GM13976 (cell line): ENCODE results near the gene PAPPA.

Experiments
- DNase-seq: peaks from one replicate; pipeline ENCODE4 v3.0.0; 2012; ENCODE audit warnings: low spot score
- CTCF ChIP-seq: IDR thresholded peaks from 2 replicates; pipeline ENCODE4 v1.5.1; 2012; ENCODE audit warnings: borderline replicate concordance, mild to moderate bottlenecking; ENCODE audit not compliant: insufficient read depth; ENCODE audit errors: extremely low read depth, missing control alignments, control extremely low read depth
- in situ Hi-C: fragments of 300-500 bp; cut with MboI; formaldehyde crosslinking; loops from one replicate; pipeline ENCODE4 v1.12.0; 2022; ENCODE audit warnings: low sequenced_read_pairs, mixed read lengths, inconsistent platforms; ENCODE audit not compliant: unreplicated experiment

Gene PAPPA

DNA sequence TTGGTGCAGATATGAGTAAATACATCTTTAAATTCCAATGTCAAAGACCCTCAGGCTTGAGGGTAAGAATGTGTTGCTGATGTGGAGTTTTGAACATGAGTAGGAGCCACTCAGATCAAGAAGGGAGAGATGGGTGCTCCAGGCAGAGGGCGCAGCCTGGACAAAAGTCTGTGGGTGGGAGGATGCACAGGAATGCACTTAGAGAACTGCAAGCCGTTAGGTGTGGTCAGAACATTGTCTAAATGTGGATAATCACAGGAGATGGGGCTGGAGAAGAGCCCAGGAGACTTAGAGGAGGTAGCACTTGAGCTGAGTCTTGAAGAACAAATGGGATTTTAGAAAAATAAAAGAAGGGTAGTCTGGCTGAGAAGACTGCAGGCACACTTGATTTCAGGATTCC lies 255.5 kb downstream of the PAPPA start:
- no peak for DNase-seq
- in situ Hi-C loops, result no loop called here
- TF ChIP-seq CTCF, result no peak

- in situ Hi-C loops, result no loop called here
- no peak for TF ChIP-seq CTCF
Observed at GRCh38 chr9:116409638-116410037, 256.0 kb downstream of the PAPPA start.

GRCh38 chr9:116411506-116411905 lies 257.9 kb downstream of the PAPPA start:
- TF ChIP-seq CTCF, result no peak
- no peak for DNase-seq
- in situ Hi-C loops, result no loop called here

More at GRCh38 chr9:116409638-116410037, 256.0 kb downstream of the PAPPA start:
- DNase-seq, result no peak

GRCh38 chr9:116414374-116414773 lies 260.8 kb downstream of the PAPPA start:
- DNase-seq, result no peak
- no peak for TF ChIP-seq CTCF
- in situ Hi-C loops, result no loop called here

GRCh38 chr9:116416421-116416820 lies 262.8 kb downstream of the PAPPA start:
- DNase-seq, result no peak
- no peak for TF ChIP-seq CTCF
- in situ Hi-C loops, result no loop called here

DNA sequence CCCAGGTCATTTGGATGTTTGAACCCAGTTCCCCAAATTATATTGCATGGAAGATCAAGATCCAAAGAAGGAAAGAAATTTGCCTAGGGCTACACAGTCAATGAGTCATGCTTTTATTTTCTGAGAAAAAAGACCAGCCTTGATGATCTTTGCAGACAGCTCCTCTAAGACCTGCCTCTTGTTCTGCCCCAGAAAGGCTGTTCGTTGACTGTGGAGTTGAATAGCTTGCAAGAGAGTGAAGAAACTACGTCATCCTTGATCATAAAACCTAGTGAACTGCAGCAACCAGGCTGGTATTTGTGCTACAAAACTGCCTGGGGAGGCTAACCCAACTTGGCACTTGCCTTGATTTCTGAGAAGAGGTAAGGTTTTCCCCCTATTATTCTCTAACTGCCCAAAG lies 263.9 kb downstream of the PAPPA start:
- in situ Hi-C loops, result no loop called here
- no peak for DNase-seq
- TF ChIP-seq CTCF, result no peak

GRCh38 chr9:116419181-116419580 lies 265.6 kb downstream of the PAPPA start:
- in situ Hi-C loops, result no loop called here
- TF ChIP-seq CTCF, result no peak

More at GRCh38 chr9:116419181-116419580, 265.6 kb downstream of the PAPPA start:
- no peak for DNase-seq
